Measurements from ENCODE around the gene RPS6KB1. TPM values are rescaled to one million over a fixed set of nuclear protein-coding genes. Genes with fewer than 3 reads are reported as not detected.
A peak's percentile ranks its signal among the peaks of the same experiment; 100 is the strongest.
"Not testable (repeated sequence)": the region's sequence is repeated elsewhere in the genome, so short reads cannot be mapped to it uniquely, and the experiment has no call there.

Gene RPS6KB1
- polyA plus RNA-seq, 3 donors, result 37.7 to 40.2 (median 40.2) TPM

DNA sequence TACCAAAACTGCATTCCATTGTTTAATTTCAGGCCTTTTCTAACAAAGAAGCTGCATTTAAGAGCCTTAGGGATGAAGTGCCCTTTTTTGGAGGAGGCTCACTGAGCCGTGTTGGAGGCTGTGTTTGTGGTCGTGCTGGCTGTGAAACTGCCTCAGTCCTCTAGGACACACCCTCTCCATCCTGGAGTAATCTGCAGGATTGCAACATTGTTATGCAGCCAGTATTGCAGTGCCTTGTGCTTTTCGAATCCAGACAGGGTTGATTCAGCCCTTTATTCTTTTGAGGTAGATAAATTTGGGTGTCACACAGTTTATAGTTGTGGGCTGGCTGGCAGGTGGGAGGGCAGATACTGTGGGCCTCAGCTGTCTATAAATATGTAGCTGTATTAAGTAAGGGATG, 37.8 kb downstream of the RPS6KB1 start:
- DNase-seq (ENCODE audit: low read depth in 3 of 3, low spot score in 2 of 3), result not testable (repeated sequence)

- DNase-seq (ENCODE audit: low read depth in 3 of 3, low spot score in 2 of 3), result not testable (repeated sequence)
Measured at GRCh38 chr17:59933317-59933716, 40.4 kb downstream of the RPS6KB1 start.

GRCh38 chr17:59940697-59941096, 47.8 kb downstream of the RPS6KB1 start:
- DNase-seq (ENCODE audit: low read depth in 3 of 3, low spot score in 2 of 3), result not testable (repeated sequence)

- no peak for DNase-seq (ENCODE audit: low read depth in 3 of 3, low spot score in 2 of 3)
Measured at GRCh38 chr17:59941131-59941530, 48.2 kb downstream of the RPS6KB1 start.

- DNase-seq (ENCODE audit: low read depth in 3 of 3, low spot score in 2 of 3), result not testable (repeated sequence)
Measured at GRCh38 chr17:59946433-59946832, 53.5 kb downstream of the RPS6KB1 start.

DNA sequence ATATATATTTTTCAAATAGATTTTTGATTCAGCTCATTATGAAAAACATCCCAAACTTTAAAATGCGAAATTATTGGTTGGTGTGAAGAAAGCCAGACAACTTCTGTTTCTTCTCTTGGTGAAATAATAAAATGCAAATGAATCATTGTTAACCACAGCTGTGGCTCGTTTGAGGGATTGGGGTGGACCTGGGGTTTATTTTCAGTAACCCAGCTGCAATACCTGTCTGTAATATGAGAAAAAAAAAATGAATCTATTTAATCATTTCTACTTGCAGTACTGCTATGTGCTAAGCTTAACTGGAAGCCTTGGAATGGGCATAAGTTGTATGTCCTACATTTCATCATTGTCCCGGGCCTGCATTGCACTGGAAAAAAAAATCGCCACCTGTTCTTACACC, 54.4 kb downstream of the RPS6KB1 start:
- not testable (repeated sequence) for DNase-seq (ENCODE audit: low read depth in 3 of 3, low spot score in 2 of 3)

DNA sequence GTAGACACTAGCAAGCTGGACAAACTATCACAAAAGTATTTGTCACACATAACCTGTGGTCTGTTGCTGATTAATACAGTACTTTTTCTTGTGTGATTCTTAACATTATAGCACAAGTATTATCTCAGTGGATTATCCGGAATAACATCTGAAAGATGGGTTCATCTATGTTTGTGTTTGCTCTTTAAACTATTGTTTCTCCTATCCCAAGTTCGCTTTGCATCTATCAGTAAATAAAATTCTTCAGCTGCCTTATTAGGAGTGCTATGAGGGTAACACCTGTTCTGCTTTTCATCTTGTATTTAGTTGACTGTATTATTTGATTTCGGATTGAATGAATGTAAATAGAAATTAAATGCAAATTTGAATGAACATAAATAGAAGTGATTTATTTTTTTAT, 57.1 kb downstream of the RPS6KB1 start:
- no peak for DNase-seq (ENCODE audit: low read depth in 3 of 3, low spot score in 2 of 3)

- DNase-seq (ENCODE audit: low read depth in 3 of 3, low spot score in 2 of 3), result no peak
Measured at GRCh38 chr17:59954856-59955255, 61.9 kb downstream of the RPS6KB1 start.

- not testable (repeated sequence) for DNase-seq (ENCODE audit: low read depth in 3 of 3, low spot score in 2 of 3)
Measured at GRCh38 chr17:59959574-59959973, 66.7 kb downstream of the RPS6KB1 start.

DNA sequence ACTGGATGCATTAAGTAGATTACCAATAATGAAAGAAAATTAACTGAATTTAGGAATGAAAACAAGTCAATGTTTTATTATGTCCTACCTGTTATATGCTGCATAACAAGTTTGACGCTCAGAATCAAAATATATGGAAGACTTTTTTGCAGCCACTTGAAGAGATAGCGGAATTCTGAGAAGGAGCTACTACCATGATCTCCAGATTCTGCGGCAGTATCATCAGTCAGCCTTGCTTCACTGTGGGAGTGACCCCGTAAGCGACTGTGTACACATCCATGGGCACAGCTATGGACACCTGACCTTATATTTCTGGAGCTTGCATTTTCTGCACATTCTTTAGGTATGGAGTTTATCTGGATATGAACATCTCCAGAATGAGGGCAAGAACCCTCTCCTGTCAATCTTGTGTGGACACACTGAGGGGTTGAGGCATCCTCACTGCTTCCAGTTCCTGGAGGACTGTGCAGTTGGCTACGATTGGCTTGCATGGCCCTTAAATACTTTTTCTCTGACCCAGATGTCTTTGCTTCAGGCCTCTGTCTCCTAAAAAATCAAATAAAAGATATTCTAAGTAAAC, 69.9 kb downstream of the RPS6KB1 start:
- DNase-seq (ENCODE audit: low read depth in 3 of 3, low spot score in 2 of 3), result no peak

- peak; percentile 41 to 49 (median 47) for DNase-seq (ENCODE audit: low read depth in 3 of 3, low spot score in 2 of 3)
Measured at GRCh38 chr17:59963738-59964481, 71.0 kb downstream of the RPS6KB1 start.

DNA sequence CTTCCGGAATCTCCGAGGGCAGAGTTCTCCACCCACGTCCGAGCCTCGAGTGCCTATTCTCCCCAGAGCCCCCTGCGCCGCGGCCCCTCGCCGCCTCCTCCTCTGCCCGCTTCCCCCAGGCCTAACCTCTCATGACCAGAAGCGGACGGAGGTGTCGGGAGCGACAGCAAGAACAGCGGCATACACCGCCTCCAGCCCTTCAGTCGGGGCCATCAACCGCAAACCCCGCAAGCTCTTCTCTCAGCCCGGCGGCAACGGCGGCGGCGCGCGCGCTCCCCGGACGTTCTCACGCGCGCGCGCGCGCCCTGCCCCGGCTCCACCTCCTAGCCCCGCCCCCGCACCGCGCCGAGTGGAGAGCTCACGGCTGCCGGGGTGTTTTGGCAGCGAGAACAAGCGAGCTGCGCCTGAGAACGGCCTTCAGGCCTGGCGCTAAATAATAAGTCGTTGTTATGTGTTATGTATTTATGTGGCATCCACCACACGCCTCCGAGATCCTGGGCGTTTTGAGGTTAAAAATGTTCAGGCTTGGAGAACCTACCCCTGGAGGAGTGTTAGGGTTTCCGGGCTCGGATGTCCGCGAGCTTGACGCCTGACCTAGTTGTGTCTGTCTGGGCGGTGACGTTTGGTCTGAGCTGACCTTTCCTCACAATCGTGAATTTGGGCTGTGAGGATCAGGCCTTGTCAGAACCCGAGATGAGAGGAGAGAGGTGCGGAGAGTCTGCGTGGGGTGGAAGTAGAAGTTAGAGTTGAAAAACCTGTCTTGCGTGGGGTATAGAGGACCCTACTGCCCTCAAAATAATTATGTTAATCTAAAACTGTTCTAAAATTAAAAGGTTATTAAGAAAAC, 71.8 kb downstream of the RPS6KB1 start, which contains the start of gene RNFT1:
Gene RNFT1, minus strand, starts transcription at position 259 of the 847 bp plus-strand sequence. Its CDS starts 77 bp downstream, at position 182.
- DNase-seq (ENCODE audit: low read depth in 3 of 3, low spot score in 2 of 3), result peak; percentile 78 to 82 (median 82)

GRCh38 chr17:59971771-59972170, 78.8 kb downstream of the RPS6KB1 start:
- DNase-seq (ENCODE audit: low read depth in 3 of 3, low spot score in 2 of 3), result not testable (repeated sequence)

DNA sequence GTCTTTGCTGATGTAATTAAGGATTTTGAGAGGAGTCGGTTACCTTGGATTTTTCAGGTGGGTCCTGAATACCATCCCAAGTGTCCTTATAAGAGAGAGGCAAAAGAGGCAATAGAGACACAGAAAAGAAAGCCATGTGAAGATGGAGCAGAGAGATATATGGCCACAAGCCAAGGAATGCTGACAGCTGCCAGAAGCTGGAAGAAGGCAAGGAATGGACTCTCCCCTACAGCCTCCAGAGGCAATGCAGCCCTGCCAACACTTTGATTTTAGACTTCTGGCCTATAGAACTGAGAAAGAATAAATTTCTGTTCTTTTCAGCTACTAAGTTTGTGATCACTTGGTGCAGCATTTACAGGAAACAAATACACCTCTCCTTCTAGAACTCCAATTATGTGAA, 79.9 kb downstream of the RPS6KB1 start:
- DNase-seq (ENCODE audit: low read depth in 3 of 3, low spot score in 2 of 3), result no peak

DNA sequence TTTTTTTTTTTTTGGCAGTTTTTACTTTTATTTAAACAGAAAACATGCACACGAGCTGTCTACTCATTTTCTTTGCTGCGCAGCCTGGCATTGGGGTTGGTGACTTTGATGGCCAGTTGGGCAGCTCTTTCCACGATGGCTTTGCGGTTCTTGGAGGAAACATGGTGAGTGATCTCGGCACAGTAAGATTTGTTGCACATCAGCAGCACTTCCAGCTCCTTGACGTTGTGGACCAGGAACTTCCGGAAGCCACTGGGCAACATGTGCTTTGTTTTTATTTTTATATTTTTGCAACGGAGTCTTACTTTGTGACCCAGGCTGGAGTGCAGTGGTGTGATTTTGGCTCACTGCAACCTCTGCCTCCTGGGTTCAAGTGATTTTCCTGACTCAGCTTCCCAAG, 80.6 kb downstream of the RPS6KB1 start:
- DNase-seq (ENCODE audit: low read depth in 3 of 3, low spot score in 2 of 3), result not testable (repeated sequence)

- DNase-seq (ENCODE audit: low read depth in 3 of 3, low spot score in 2 of 3), result not testable (repeated sequence)
Measured at GRCh38 chr17:59975166-59975565, 82.2 kb downstream of the RPS6KB1 start.

DNA sequence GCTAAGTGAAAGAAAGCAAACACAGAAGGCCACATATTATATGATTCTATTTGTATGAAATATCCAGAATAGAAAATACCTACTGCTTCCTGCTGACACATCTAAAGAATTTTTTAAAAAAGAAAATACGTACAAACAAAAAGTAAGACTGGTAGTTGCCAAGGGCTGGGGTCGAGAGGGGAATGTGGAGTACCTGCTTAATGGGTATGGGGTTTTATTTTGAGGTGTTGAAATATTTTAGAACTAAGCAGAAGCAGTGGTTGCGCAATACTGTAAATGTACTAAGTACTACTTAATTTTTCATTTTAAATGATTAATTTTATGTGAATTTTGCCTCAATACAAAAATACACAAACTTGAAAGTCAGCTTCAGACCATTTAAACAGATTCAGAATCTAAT, 103.7 kb downstream of the RPS6KB1 start:
- DNase-seq (ENCODE audit: low read depth in 3 of 3, low spot score in 2 of 3), result not testable (repeated sequence)
